NCI-H1092 (cell line): Measurements from ENCODE around the gene OR6P1.

Experiments used
- DNase-seq: peaks from one replicate; lab custom pipeline; 2025; lab: John Stamatoyannopoulos, UW

OR6P1 gene

GRCh38 chr1:158516966-158517365 lies 53.4 kb downstream of the OR6P1 start:
- DNase-seq, result no peak
